Activated CD4-positive, alpha-beta memory T cell treated with anti-CD3 and anti-CD28 coated beads for 36 hours (primary cell): ENCODE measurements around the gene AHSA1. TPM values are rescaled to one million over a fixed set of nuclear protein-coding genes. Genes with fewer than 3 reads are reported as not detected.

Experiments used
- total RNA-seq, 2 experiments: library from RNA; stranded (reverse); gene quantifications; one replicate each; pipeline ENCODE4 v1.2.3, GENCODE V29; 2021

Gene AHSA1
- total RNA-seq, 2 experiments from 2014 or later: 253 to 269 TPM

Other genes starting within 250 kb of the AHSA1 start
- not detected for gene NGB, start 186.9 kb upstream of the AHSA1 start, total RNA-seq
- gene POMT2, start 137.2 kb upstream of the AHSA1 start, total RNA-seq: 10 to 100 TPM; 12.9 to 13.1 TPM
- 10 to 100 TPM; 23.1 to 24.4 TPM for gene GSTZ1, start 137.1 kb upstream of the AHSA1 start, total RNA-seq
- gene TMED8, start 81.0 kb upstream of the AHSA1 start, total RNA-seq: 10 to 100 TPM; 26.9 to 27.8 TPM
- gene SAMD15, start 80.7 kb upstream of the AHSA1 start, total RNA-seq: under 1 TPM in 1 of 2 experiments, not detected in 1; 0.38 TPM
- under 1 TPM; 0.59 to 0.65 TPM for gene NOXRED1, start 34.6 kb upstream of the AHSA1 start, total RNA-seq
- 10 to 100 TPM; 14.9 to 16.8 TPM for gene VIPAS39, start 492 bp upstream of the AHSA1 start, total RNA-seq
- gene ISM2, start 40.7 kb downstream of the AHSA1 start, total RNA-seq: not detected
- gene SPTLC2, start 158.5 kb downstream of the AHSA1 start, total RNA-seq: 10 to 100 TPM; 23.6 to 23.9 TPM
- gene ALKBH1, start 249.9 kb downstream of the AHSA1 start, total RNA-seq: 10 to 100 TPM; 13.2 to 16.1 TPM